Measurements from ENCODE around the gene FRY. TPM values are rescaled to one million over a fixed set of nuclear protein-coding genes. Genes with fewer than 3 reads are reported as not detected.

Gene FRY
- total RNA-seq, 4 donors from 2014 or later: 32.0 to 111 (median 63.8) TPM

- Histone ChIP-seq H3K4me1 (no peaks in the 10 kb centered on the region), H3K27me3 (no peaks in the 10 kb centered on the region), H3K9me3 (no peaks in the 10 kb centered on the region), H3K27ac (no peak overlapping the region), H3K4me3 (no peak overlapping the region), H3K36me3 (no peaks in the 10 kb centered on the region)
- TF ChIP-seq POLR2A (IDR thresholded peaks at IDR 0.05) (no peak), CTCF (IDR thresholded peaks at IDR 0.05) (no peak)
- DNase-seq: no peak
- intact Hi-C loops (cut with DNase I; ENCODE audit: low total_unique reads): no loop called here
Observed at GRCh38 chr13:32105653-32106313, 74.2 kb downstream of the FRY start.

- Histone ChIP-seq H3K9me3 (no peaks in the 10 kb centered on the region), H3K27ac (no peak overlapping the region), H3K36me3 (no peaks in the 10 kb centered on the region), H3K27me3 (no peaks in the 10 kb centered on the region), H3K4me3 (no peak overlapping the region), H3K4me1 (no peaks in the 10 kb centered on the region)
- no peak for DNase-seq
- TF ChIP-seq CTCF (IDR thresholded peaks at IDR 0.05) (no peak), POLR2A (IDR thresholded peaks at IDR 0.05) (no peak)
- intact Hi-C loops (cut with DNase I; ENCODE audit: low total_unique reads): no loop called here
Observed at GRCh38 chr13:32107474-32107873, 75.9 kb downstream of the FRY start.

- no peak overlapping the region for H3K4me3 ChIP-seq
- no peak for DNase-seq
- no peak overlapping the region for H3K27ac ChIP-seq
- H3K9me3 ChIP-seq: no peaks in the 10 kb centered on the region
- no peaks in the 10 kb centered on the region for H3K4me1 ChIP-seq
- intact Hi-C loops (cut with DNase I; ENCODE audit: low total_unique reads): no loop called here
- no peaks in the 10 kb centered on the region for H3K36me3 ChIP-seq
- no peak for TF ChIP-seq POLR2A (IDR thresholded peaks at IDR 0.05)
- no peaks in the 10 kb centered on the region for H3K27me3 ChIP-seq
Observed at GRCh38 chr13:32107973-32108372, 76.4 kb downstream of the FRY start.

- intact Hi-C loops (cut with DNase I; ENCODE audit: low total_unique reads): no loop called here
Observed at GRCh38 chr13:32113532-32113931, 82.0 kb downstream of the FRY start.

GRCh38 chr13:32114284-32114950, 82.8 kb downstream of the FRY start:
- intact Hi-C loops (cut with DNase I; ENCODE audit: low total_unique reads): no loop called here
- Histone ChIP-seq H3K27me3 (no peaks in the 10 kb centered on the region), H3K4me3 (no peak overlapping the region), H3K9me3 (no peaks in the 10 kb centered on the region), H3K27ac (peak overlapping the region; percentile 9 to 51), H3K36me3 (no peaks in the 10 kb centered on the region), H3K4me1 (no peaks in the 10 kb centered on the region)
- no peak for TF ChIP-seq CTCF (IDR thresholded peaks at IDR 0.05)
- TF ChIP-seq POLR2A (IDR thresholded peaks at IDR 0.05): no peak
- DNase-seq: no peak

More at GRCh38 chr13:32113532-32113931, 82.0 kb downstream of the FRY start:
- no peaks in the 10 kb centered on the region for H3K36me3 ChIP-seq
- no peak overlapping the region for H3K27ac ChIP-seq
- H3K27me3 ChIP-seq: no peaks in the 10 kb centered on the region
- H3K4me1 ChIP-seq: no peaks in the 10 kb centered on the region
- no peak for DNase-seq
- no peak overlapping the region for H3K4me3 ChIP-seq
- H3K9me3 ChIP-seq: no peaks in the 10 kb centered on the region
- TF ChIP-seq POLR2A (IDR thresholded peaks at IDR 0.05): no peak
- TF ChIP-seq CTCF (IDR thresholded peaks at IDR 0.05): no peak

Measured in uterus (tissue), 4 donors.